Tibial nerve (tissue), 3 donors: Measurements from ENCODE around the gene LRRC41.

Experiments
- EP300 ChIP-seq, 2 donors: sonication (generic); formaldehyde crosslinking; IDR thresholded peaks; one replicate each; pipeline ENCODE4 v1.6.1; 2017; ENCODE audit warnings: antibody characterized with exemption in 2 of 2, mild to moderate bottlenecking in 1 of 2
- POLR2A ChIP-seq, 2 donors: fragments of 450-650 bp; IDR thresholded peaks; one replicate each; pipeline ENCODE4 v1.6.1; 2017; ENCODE audit warnings: antibody characterized with exemption in 2 of 2, mild to moderate bottlenecking in 2 of 2, moderate library complexity in 2 of 2

DNA sequence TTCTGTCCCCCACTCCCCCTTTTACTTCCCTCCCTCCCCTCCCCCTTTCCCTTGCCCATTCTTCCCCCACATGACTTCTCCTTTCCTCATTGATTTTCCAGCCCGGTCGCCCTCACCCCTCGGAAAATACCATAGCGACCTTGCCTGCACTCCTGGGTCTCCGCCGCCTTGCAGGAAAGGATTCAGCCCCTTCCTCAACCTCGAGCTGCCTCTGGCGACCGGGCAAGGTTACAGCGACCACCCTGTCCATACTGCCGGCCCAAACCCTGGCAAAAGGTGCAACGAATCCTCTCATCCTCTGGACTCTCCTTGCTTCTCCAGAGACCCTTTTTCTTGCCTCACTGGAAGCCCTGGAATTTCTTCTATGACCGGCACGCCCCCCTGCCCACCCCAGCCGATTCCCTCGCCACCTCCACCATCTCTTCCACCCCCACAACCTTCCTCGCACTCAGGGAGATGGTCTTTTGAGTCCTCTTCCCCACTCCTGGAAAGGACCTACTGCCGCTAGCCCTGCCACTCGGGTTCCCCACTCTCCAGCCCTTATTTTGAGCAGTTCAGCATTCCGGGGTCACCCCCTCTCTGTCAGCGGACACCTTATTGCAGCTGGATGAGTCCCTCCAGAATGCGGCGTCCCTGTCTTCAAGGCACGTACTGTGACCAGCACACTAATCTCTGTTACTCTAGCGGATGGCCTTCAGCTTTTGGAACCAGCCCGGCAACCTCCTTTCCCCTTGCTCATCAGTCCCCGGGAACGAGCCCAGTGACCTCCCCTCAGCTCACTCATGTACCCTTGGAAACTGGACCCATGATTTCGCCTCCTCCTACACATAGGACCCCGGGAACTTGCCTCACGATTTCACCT lies 38.0 kb upstream of the LRRC41 start:
- no peak for TF ChIP-seq EP300 (IDR thresholded peaks at IDR 0.05)
- no peak for TF ChIP-seq POLR2A (IDR thresholded peaks at IDR 0.05)
